ENCODE data around the gene PRRX1. TPM values are rescaled to one million over a fixed set of nuclear protein-coding genes. Genes with fewer than 3 reads are reported as not detected.

The PRRX1 gene
- total RNA-seq, 1 donor from 2014 or later = 74.7 TPM

- Histone ChIP-seq H3K4me1 (peaks cover 6% of the 10 kb centered on the region), H3K36me3 (no peaks in the 10 kb centered on the region), H3K9me3 (replicated peaks) (no peaks in the 10 kb centered on the region), H3K27ac (replicated peaks) (no peak overlapping the region), H3K27me3 (ENCODE audit: low read depth) (no peaks in the 10 kb centered on the region), H3K4me3 (no peak overlapping the region)
- TF ChIP-seq CTCF (IDR thresholded peaks at IDR 0.05; ENCODE audit: borderline replicate concordance) = no peak
- no peak for DNase-seq
- intact Hi-C loops (cut with micrococcal nuclease) = no loop called here
These were observed 40.8 kb upstream of the PRRX1 start for GRCh38 chr1:170623171-170623570.

GRCh38 chr1:170624146-170624545 is 39.8 kb upstream of the PRRX1 start:
- H3K27me3 ChIP-seq (ENCODE audit: low read depth) = no peaks in the 10 kb centered on the region
- H3K4me1 ChIP-seq = no peaks in the 10 kb centered on the region
- H3K9me3 ChIP-seq (replicated peaks) = no peaks in the 10 kb centered on the region
- no peaks in the 10 kb centered on the region for H3K36me3 ChIP-seq
- intact Hi-C loops (cut with micrococcal nuclease) = no loop called here
- DNase-seq = no peak
- H3K4me3 ChIP-seq = no peak overlapping the region
- TF ChIP-seq CTCF (IDR thresholded peaks at IDR 0.05; ENCODE audit: borderline replicate concordance) = no peak
- H3K27ac ChIP-seq (replicated peaks) = no peak overlapping the region

- no peaks in the 10 kb centered on the region for H3K36me3 ChIP-seq
- no peaks in the 10 kb centered on the region for H3K9me3 ChIP-seq (replicated peaks)
- H3K27ac ChIP-seq (replicated peaks) = no peak overlapping the region
- no peak for TF ChIP-seq CTCF (IDR thresholded peaks at IDR 0.05; ENCODE audit: borderline replicate concordance)
- no peaks in the 10 kb centered on the region for H3K4me1 ChIP-seq
- DNase-seq = no peak
- intact Hi-C loops (cut with micrococcal nuclease) = no loop called here
- no peaks in the 10 kb centered on the region for H3K27me3 ChIP-seq (ENCODE audit: low read depth)
- H3K4me3 ChIP-seq = no peak overlapping the region
These were observed 33.0 kb upstream of the PRRX1 start for GRCh38 chr1:170630977-170631376.

- no peaks in the 10 kb centered on the region for H3K4me1 ChIP-seq
- no peak for TF ChIP-seq CTCF (IDR thresholded peaks at IDR 0.05; ENCODE audit: borderline replicate concordance)
- H3K4me3 ChIP-seq = no peak overlapping the region
- no peak overlapping the region for H3K27ac ChIP-seq (replicated peaks)
- no peaks in the 10 kb centered on the region for H3K27me3 ChIP-seq (ENCODE audit: low read depth)
- intact Hi-C loops (cut with micrococcal nuclease) = no loop called here
- no peaks in the 10 kb centered on the region for H3K36me3 ChIP-seq
- H3K9me3 ChIP-seq (replicated peaks) = no peaks in the 10 kb centered on the region
- no peak for DNase-seq
These were observed 29.6 kb upstream of the PRRX1 start for GRCh38 chr1:170634293-170634692.

- Histone ChIP-seq H3K4me3 (no peak overlapping the region), H3K9me3 (replicated peaks) (no peaks in the 10 kb centered on the region), H3K27me3 (ENCODE audit: low read depth) (no peaks in the 10 kb centered on the region), H3K27ac (replicated peaks) (no peak overlapping the region), H3K36me3 (no peaks in the 10 kb centered on the region), H3K4me1 (no peaks in the 10 kb centered on the region)
- TF ChIP-seq CTCF (IDR thresholded peaks at IDR 0.05; ENCODE audit: borderline replicate concordance) = no peak
- DNase-seq = no peak
- intact Hi-C loops (cut with micrococcal nuclease) = no loop called here
These were observed 29.0 kb upstream of the PRRX1 start for GRCh38 chr1:170634824-170635410.
